GM23338 (cell line): Measurements from ENCODE around the gene VMAC. TPM values are rescaled to one million over a fixed set of nuclear protein-coding genes. Genes with fewer than 3 reads are reported as not detected.

Experiments used
- ATAC-seq: fragments of 200-7000 bp; cut with Tn5 transposase; 3 replicates; pipeline ENCODE4 v1.9.1; 2020
- DNase-seq: peaks from one replicate; pipeline ENCODE4 v3.0.0-alpha.2; 2015; ENCODE audit warnings: low spot score
- H2AFZ ChIP-seq: fragments of 200-600 bp; sonication (generic); 2 replicates; pipeline ENCODE4 v1.8.0; 2016; ENCODE audit warnings: antibody characterized with exemption, mild to moderate bottlenecking, moderate library complexity
- H3F3A ChIP-seq: fragments of 200-600 bp; sonication (generic); replicated peaks from 2 replicates; pipeline ENCODE4 v1.8.0; 2017; ENCODE audit warnings: antibody characterized with exemption, mixed run types, low read depth
- H3K27ac ChIP-seq: fragments of 200-600 bp; sonication (generic); 2 replicates; pipeline ENCODE4 v1.6.1; 2016; ENCODE audit warnings: low read depth
- H3K27me3 ChIP-seq: fragments of 200-600 bp; sonication (generic); 2 replicates; pipeline ENCODE4 v1.8.0; 2016; ENCODE audit warnings: mild to moderate bottlenecking, mixed run types, moderate library complexity; ENCODE audit not compliant: insufficient read depth
- H3K36me3 ChIP-seq: fragments of 200-600 bp; sonication (generic); 2 replicates; pipeline ENCODE4 v1.8.0; 2016; ENCODE audit warnings: mild to moderate bottlenecking; ENCODE audit not compliant: insufficient read depth
- H3K4me1 ChIP-seq: fragments of 200-600 bp; sonication (generic); 2 replicates; pipeline ENCODE4 v1.8.0; 2016; ENCODE audit warnings: mild to moderate bottlenecking, moderate library complexity; ENCODE audit not compliant: insufficient read depth
- H3K4me2 ChIP-seq: fragments of 200-600 bp; sonication (generic); 2 replicates; pipeline ENCODE4 v1.7.1; 2017; ENCODE audit warnings: mixed run types
- H3K4me3 ChIP-seq: fragments of 200-600 bp; sonication (generic); 2 replicates; pipeline ENCODE4 v1.6.1; 2016; ENCODE audit warnings: mixed run types
- H3K79me2 ChIP-seq: fragments of 200-600 bp; sonication (generic); replicated peaks from 2 replicates; pipeline ENCODE4 v1.8.0; 2017; ENCODE audit warnings: mild to moderate bottlenecking; ENCODE audit not compliant: insufficient read depth
- H3K9me2 ChIP-seq: fragments of 200-600 bp; sonication (generic); 2 replicates; pipeline ENCODE4 v1.8.0; 2017; ENCODE audit not compliant: insufficient read depth
- H4K20me1 ChIP-seq: fragments of 200-600 bp; sonication (generic); replicated peaks from 2 replicates; pipeline ENCODE4 v1.8.0; 2017; ENCODE audit warnings: mild to moderate bottlenecking; ENCODE audit not compliant: insufficient read depth
- H3K27ac Mint-ChIP-seq: 2 replicates; pipeline ENCODE4 v1.8.0; 2020; ENCODE audit warnings: inconsistent platforms, mild to moderate bottlenecking, moderate library complexity, mixed read lengths
- H3K27me3 Mint-ChIP-seq: 3 replicates; pipeline ENCODE4 v1.8.0; 2022; ENCODE audit warnings: low read depth, mild to moderate bottlenecking, moderate library complexity, mixed read lengths, inconsistent platforms; ENCODE audit not compliant: insufficient read depth, poor library complexity
- H3K36me3 Mint-ChIP-seq: 3 replicates; pipeline ENCODE4 v1.8.0; 2021; ENCODE audit warnings: low read depth, mild to moderate bottlenecking, inconsistent platforms, moderate library complexity, mixed read lengths
- H3K4me1 Mint-ChIP-seq: 3 replicates; pipeline ENCODE4 v1.8.0; 2020; ENCODE audit warnings: mild to moderate bottlenecking, inconsistent platforms, mixed read lengths
- H3K4me3 Mint-ChIP-seq: 3 replicates; pipeline ENCODE4 v1.8.0; 2021; ENCODE audit warnings: moderate library complexity, mild to moderate bottlenecking, inconsistent platforms, mixed read lengths
- H3K9me3 Mint-ChIP-seq: 3 replicates; pipeline ENCODE4 v1.8.0; 2020; ENCODE audit warnings: moderate library complexity, mild to moderate bottlenecking, inconsistent platforms, mixed read lengths
- CREB1 ChIP-seq: fragments of 250-450 bp; sonication (Bioruptor Pico); IDR thresholded peaks from 2 replicates; pipeline ENCODE4 v1.5.0; 2020; ENCODE audit warnings: low read depth, mild to moderate bottlenecking, moderate library complexity
- EZH2phosphoT487 ChIP-seq: fragments of 200-600 bp; sonication (generic); IDR thresholded peaks from one replicate; pipeline ENCODE4 v1.8.1; 2018; ENCODE audit warnings: antibody characterized with exemption; ENCODE audit not compliant: unreplicated experiment
- JUNB ChIP-seq: IDR thresholded peaks from one replicate; pipeline ENCODE4 v1.6.1; 2016; ENCODE audit warnings: antibody characterized with exemption; ENCODE audit not compliant: unreplicated experiment
- POLR2AphosphoS5 ChIP-seq: IDR thresholded peaks from 2 replicates; pipeline ENCODE4 v1.6.1; 2016; ENCODE audit warnings: antibody characterized with exemption, low read depth
- STAT1 ChIP-seq: IDR thresholded peaks from one replicate; pipeline ENCODE4 v1.6.1; 2016; ENCODE audit warnings: antibody characterized with exemption; ENCODE audit not compliant: unreplicated experiment
- ZNF114 ChIP-seq: fragments of 250-450 bp; sonication (Bioruptor Pico); IDR thresholded peaks from 2 replicates; pipeline ENCODE4 v1.5.0; 2020; ENCODE audit warnings: mild to moderate bottlenecking, moderate library complexity
- ZNF331 ChIP-seq: fragments of 250-450 bp; sonication (Bioruptor Pico); IDR thresholded peaks from 2 replicates; pipeline ENCODE4 v1.5.0; 2020; ENCODE audit warnings: low read depth, mild to moderate bottlenecking, moderate library complexity
- polyA plus RNA-seq: library from polyadenylated mRNA; unstranded; fragments of >200 nt; fragmentation: Nextera tagmentation; extraction: Ambion mirVana; gene quantifications from 2 replicates; pipeline ENCODE4 v1.2.1, GENCODE V29; 2016
- total RNA-seq: library from RNA; depleted of rRNA; stranded (reverse); fragments of >200 nt; shearing (Covaris generic); gene quantifications from 2 replicates; pipeline ENCODE4 v1.2.3, GENCODE V29; 2014
- TF ChIP-seq, protein P1 (sequence below): IDR thresholded peaks from one replicate; pipeline ENCODE4 v1.6.1; 2018; ENCODE audit warnings: antibody characterized with exemption; ENCODE audit not compliant: unreplicated experiment
- TF ChIP-seq, protein P2 (sequence below): IDR thresholded peaks from 2 replicates; pipeline ENCODE4 v1.6.1; 2016; ENCODE audit warnings: antibody characterized with exemption

VMAC gene
- total and polyA plus RNA-seq, 2 experiments from 2014 or later = 0.79 to 3.7 TPM

DNA sequence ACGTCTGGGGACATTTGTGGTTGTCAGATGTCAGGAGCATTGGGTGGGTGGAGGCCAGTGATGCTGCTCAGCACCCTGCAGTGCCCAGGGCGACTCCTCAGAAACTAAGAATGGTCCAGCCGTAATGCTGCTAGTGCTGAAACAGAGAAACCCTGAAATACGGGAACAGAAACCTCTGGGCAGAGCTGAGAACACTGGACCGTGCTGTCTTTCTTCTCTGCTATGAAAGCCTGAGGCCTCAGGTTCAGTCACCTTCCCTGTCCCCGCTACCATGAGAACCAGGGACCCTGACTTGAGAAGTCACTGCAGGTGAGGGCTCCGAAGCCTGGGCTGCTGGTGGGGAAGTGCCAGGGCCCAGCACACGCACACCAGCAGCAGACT, 22.8 kb downstream of the VMAC start:
- TF ChIP-seq ZNF114 = no peak
- TF ChIP-seq, protein P1, sequence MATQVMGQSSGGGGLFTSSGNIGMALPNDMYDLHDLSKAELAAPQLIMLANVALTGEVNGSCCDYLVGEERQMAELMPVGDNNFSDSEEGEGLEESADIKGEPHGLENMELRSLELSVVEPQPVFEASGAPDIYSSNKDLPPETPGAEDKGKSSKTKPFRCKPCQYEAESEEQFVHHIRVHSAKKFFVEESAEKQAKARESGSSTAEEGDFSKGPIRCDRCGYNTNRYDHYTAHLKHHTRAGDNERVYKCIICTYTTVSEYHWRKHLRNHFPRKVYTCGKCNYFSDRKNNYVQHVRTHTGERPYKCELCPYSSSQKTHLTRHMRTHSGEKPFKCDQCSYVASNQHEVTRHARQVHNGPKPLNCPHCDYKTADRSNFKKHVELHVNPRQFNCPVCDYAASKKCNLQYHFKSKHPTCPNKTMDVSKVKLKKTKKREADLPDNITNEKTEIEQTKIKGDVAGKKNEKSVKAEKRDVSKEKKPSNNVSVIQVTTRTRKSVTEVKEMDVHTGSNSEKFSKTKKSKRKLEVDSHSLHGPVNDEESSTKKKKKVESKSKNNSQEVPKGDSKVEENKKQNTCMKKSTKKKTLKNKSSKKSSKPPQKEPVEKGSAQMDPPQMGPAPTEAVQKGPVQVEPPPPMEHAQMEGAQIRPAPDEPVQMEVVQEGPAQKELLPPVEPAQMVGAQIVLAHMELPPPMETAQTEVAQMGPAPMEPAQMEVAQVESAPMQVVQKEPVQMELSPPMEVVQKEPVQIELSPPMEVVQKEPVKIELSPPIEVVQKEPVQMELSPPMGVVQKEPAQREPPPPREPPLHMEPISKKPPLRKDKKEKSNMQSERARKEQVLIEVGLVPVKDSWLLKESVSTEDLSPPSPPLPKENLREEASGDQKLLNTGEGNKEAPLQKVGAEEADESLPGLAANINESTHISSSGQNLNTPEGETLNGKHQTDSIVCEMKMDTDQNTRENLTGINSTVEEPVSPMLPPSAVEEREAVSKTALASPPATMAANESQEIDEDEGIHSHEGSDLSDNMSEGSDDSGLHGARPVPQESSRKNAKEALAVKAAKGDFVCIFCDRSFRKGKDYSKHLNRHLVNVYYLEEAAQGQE = no peak
- no peak for TF ChIP-seq POLR2AphosphoS5
- no peak for TF ChIP-seq ZNF331 (CRISPR knock-in tag)
- TF ChIP-seq, protein P2, sequence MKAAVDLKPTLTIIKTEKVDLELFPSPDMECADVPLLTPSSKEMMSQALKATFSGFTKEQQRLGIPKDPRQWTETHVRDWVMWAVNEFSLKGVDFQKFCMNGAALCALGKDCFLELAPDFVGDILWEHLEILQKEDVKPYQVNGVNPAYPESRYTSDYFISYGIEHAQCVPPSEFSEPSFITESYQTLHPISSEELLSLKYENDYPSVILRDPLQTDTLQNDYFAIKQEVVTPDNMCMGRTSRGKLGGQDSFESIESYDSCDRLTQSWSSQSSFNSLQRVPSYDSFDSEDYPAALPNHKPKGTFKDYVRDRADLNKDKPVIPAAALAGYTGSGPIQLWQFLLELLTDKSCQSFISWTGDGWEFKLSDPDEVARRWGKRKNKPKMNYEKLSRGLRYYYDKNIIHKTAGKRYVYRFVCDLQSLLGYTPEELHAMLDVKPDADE = no peak
- no peak for TF ChIP-seq JUNB
- TF ChIP-seq CREB1 = no peak
- no peak for TF ChIP-seq STAT1
- TF ChIP-seq EZH2phosphoT487 = no peak
- H3K27ac ChIP-seq = no peak overlapping the region

DNA sequence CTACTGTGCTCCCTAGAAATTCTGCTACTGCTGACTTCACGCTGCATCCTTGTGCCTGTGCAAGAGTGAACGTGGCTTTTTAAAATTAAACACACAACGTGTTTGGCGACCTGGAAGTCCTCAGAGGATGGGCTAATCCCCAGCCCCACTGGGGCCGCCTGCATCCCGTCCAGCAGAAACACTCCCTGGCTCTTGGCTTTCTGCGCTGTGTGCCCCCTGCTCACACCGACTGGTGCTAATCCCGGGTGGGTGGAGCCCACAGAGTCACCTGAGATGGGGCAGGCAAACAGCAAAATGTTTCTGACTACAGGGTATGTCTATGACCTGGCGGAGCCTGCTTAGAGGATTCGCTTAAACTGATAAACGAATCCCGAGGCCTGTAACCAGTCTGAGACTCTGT, 24.5 kb downstream of the VMAC start:
- Histone ChIP-seq H3K4me3 (no peak overlapping the region), H3K79me2 (no peaks in the 10 kb centered on the region), H3F3A (0 out of 2 replicates have a peak, but pooled peaks cover 3% of the 10 kb centered on the region), H3K4me2 (no peak overlapping the region), H3K36me3 (peaks cover 18% of the 10 kb centered on the region; the same call in 1 of the 2 replicates), H3K27ac (no peak overlapping the region), H3K9me2 (no peaks in the 10 kb centered on the region), H2AFZ (no peak overlapping the region), H3K27me3 (no peaks in the 10 kb centered on the region), H3K4me1 (no peaks in the 10 kb centered on the region), H4K20me1 (peaks cover 2% of the 10 kb centered on the region; the same call in 1 of the 2 replicates)
- Mint-ChIP-seq H3K4me1 (no peaks in the 10 kb centered on the region), H3K27ac (no peak overlapping the region), H3K36me3 (peaks cover 72% of the 10 kb centered on the region), H3K9me3 (no peaks in the 10 kb centered on the region), H3K27me3 (peaks cover 9% of the 10 kb centered on the region), H3K4me3 (no peak overlapping the region)
- DNase-seq (no peak), ATAC-seq (no peak)
- TF ChIP-seq STAT1 = no peak
- TF ChIP-seq, protein P2 = no peak

More for the DNA sequence above, 22.8 kb downstream of the VMAC start:
- H3K9me2 ChIP-seq = no peaks in the 10 kb centered on the region
- Mint-ChIP-seq H3K27me3 (peaks cover 11% of the 10 kb centered on the region), H3K9me3 (no peaks in the 10 kb centered on the region), H3K4me3 (no peak overlapping the region), H3K27ac (no peak overlapping the region), H3K4me1 (no peaks in the 10 kb centered on the region), H3K36me3 (peaks cover 80% of the 10 kb centered on the region)
- H2AFZ ChIP-seq = no peak overlapping the region
- no peak for ATAC-seq
- no peaks in the 10 kb centered on the region for H3K4me1 ChIP-seq
- no peaks in the 10 kb centered on the region; the same call in 1 of the 2 replicates for H4K20me1 ChIP-seq
- peaks cover 22% of the 10 kb centered on the region; the same call in 1 of the 2 replicates for H3K36me3 ChIP-seq
- DNase-seq = no peak
- H3K4me2 ChIP-seq = no peak overlapping the region
- H3K79me2 ChIP-seq = no peaks in the 10 kb centered on the region
- no peak overlapping the region for H3K4me3 ChIP-seq
- H3F3A ChIP-seq = 0 out of 2 replicates have a peak, but pooled peaks cover 3% of the 10 kb centered on the region
- no peaks in the 10 kb centered on the region for H3K27me3 ChIP-seq
